C1 segment of cervical spinal cord (tissue), 14 donors: Measurements from ENCODE around the gene YWHAG.
"Not testable (repeated sequence)": the region's sequence is repeated elsewhere in the genome, so short reads cannot be mapped to it uniquely, and the experiment has no call there.

Experiments
- DNase-seq, 14 donors: peaks; one replicate each; lab custom pipeline; 2025; lab: John Stamatoyannopoulos, UW

The YWHAG gene

GRCh38 chr7:76296743-76297740 is 61.7 kb downstream of the YWHAG start:
- no peak for DNase-seq

- peak in 13 of 14 donors; percentile 59 to 98 (median 95) for DNase-seq
These were observed 64.3 kb downstream of the YWHAG start for GRCh38 chr7:76294344-76295024.

GRCh38 chr7:76293407-76293901 is 65.3 kb downstream of the YWHAG start:
- DNase-seq = no peak

GRCh38 chr7:76292911-76293310 is 65.9 kb downstream of the YWHAG start:
- not testable (repeated sequence) for DNase-seq

GRCh38 chr7:76292213-76292573 is 66.6 kb downstream of the YWHAG start:
- DNase-seq = peak in 1 of 14 donors; percentile 58

GRCh38 chr7:76291351-76292212 is 67.2 kb downstream of the YWHAG start:
- DNase-seq = peak in 13 of 14 donors; percentile 49 to 90 (median 86)

- DNase-seq = not testable (repeated sequence)
These were observed 67.9 kb downstream of the YWHAG start for GRCh38 chr7:76290847-76291350.

- DNase-seq = no peak
These were observed 71.9 kb downstream of the YWHAG start for GRCh38 chr7:76286842-76287403.

- DNase-seq = no peak
These were observed 73.0 kb downstream of the YWHAG start for GRCh38 chr7:76285604-76286374.

- no peak for DNase-seq
These were observed 75.3 kb downstream of the YWHAG start for GRCh38 chr7:76283254-76284159.

GRCh38 chr7:76282344-76283253 is 76.2 kb downstream of the YWHAG start:
- no peak for DNase-seq

- no peak for DNase-seq
These were observed 77.0 kb downstream of the YWHAG start for GRCh38 chr7:76281706-76282343.

GRCh38 chr7:76281006-76281705 is 77.6 kb downstream of the YWHAG start:
- DNase-seq = no peak

- DNase-seq = no peak
These were observed 78.4 kb downstream of the YWHAG start for GRCh38 chr7:76280408-76280807.

GRCh38 chr7:76278540-76278939 is 80.3 kb downstream of the YWHAG start:
- DNase-seq = no peak
